Esophagus muscularis mucosa (tissue), 4 donors: ENCODE data around the gene SHC2. TPM values are rescaled to one million over a fixed set of nuclear protein-coding genes. Genes with fewer than 3 reads are reported as not detected.

Experiments used
- DNase-seq: peaks from one replicate; pipeline ENCODE4 v3.0.0-alpha.2; 2017; ENCODE audit errors: extremely low spot score
- H3K27ac ChIP-seq, 4 donors: fragments of 200-600 bp; sonication (generic); replicated peaks in 1 of 4; 1 replicate in 3 of 4; 2 replicates in 1 of 4; pipeline ENCODE4 v1.5.1; 2016 to 2019; ENCODE audit warnings: mild to moderate bottlenecking in 1 of 4
- H3K27me3 ChIP-seq, 4 donors: fragments of 200-600 bp; sonication (generic); one replicate each; pipeline versions ENCODE4 v1.5.1 to v1.6.0; 2016 to 2019
- H3K36me3 ChIP-seq, 4 donors: fragments of 200-600 bp; sonication (generic); one replicate each; pipeline ENCODE4 v1.5.1; 2016 to 2019
- H3K4me1 ChIP-seq, 4 donors: fragments of 200-600 bp; sonication (generic); one replicate each; pipeline ENCODE4 v1.5.1; 2016 to 2019
- H3K4me3 ChIP-seq, 4 donors: fragments of 200-600 bp; sonication (generic); 1 replicate in 2 of 4; 2 replicates in 2 of 4; pipeline ENCODE4 v1.5.1; 2016 to 2019; ENCODE audit warnings: mild to moderate bottlenecking in 4 of 4, moderate library complexity in 1 of 4
- H3K9me3 ChIP-seq, 4 donors: fragments of 200-600 bp; sonication (generic); 1 replicate in 3 of 4; 2 replicates in 1 of 4; pipeline ENCODE4 v1.5.1; 2016 to 2019
- CTCF ChIP-seq, 3 experiments: fragments of 200-600 bp in 2 of 3; fragments of 450-650 bp in 1 of 3; sonication (generic) in 2 of 3; IDR thresholded peaks; one replicate each; pipeline ENCODE4 v1.5.1; 2017 to 2019; ENCODE audit warnings: antibody characterized with exemption in 3 of 3, mild to moderate bottlenecking in 2 of 3, moderate library complexity in 1 of 3
- EP300 ChIP-seq: sonication (generic); formaldehyde crosslinking; IDR thresholded peaks from one replicate; pipeline ENCODE4 v1.6.1; 2017; ENCODE audit warnings: antibody characterized with exemption
- POLR2A ChIP-seq: fragments of 450-650 bp; IDR thresholded peaks from one replicate; pipeline ENCODE4 v1.6.1; 2017; ENCODE audit warnings: antibody characterized with exemption, moderate library complexity, mild to moderate bottlenecking, low read depth
- POLR2AphosphoS5 ChIP-seq, 2 donors: sonication (generic); formaldehyde crosslinking; IDR thresholded peaks; one replicate each; pipeline ENCODE4 v1.6.1; 2017; ENCODE audit warnings: antibody characterized with exemption in 2 of 2
- WGBS: methylation state at CpG from one replicate; pipeline ENCODE4 v1.1.5; 2018; 5-methylcytosine and 5-hydroxymethylcytosine counted together
- intact Hi-C: fragments of 100-400 bp; cut with DNase I; formaldehyde crosslinking; loops from one replicate; pipeline ENCODE4 v1.15.1; 2023
- total RNA-seq, 4 donors: library from RNA; depleted of rRNA; stranded (reverse); fragments of >200 nt; gene quantifications; one replicate each; pipeline versions ENCODE4 v1.1.0 to v1.2.1, GENCODE V29; 2016

Gene SHC2
- total RNA-seq, 4 donors from 2014 or later, result 11.2 to 35.6 (median 18.7) TPM

GRCh38 chr19:472005-472858 lies 11.4 kb upstream of the SHC2 start:
- Histone ChIP-seq H3K27ac (no peak overlapping the region), H3K4me3 (no peak overlapping the region), H3K9me3 (no peaks in the 10 kb centered on the region), H3K4me1 (peaks cover 0 to 3% (median 0%) of the 10 kb centered on the region in 4 donors), H3K27me3 (no peaks in the 10 kb centered on the region), H3K36me3 (no peaks in the 10 kb centered on the region)
- intact Hi-C loops, result no loop called here
- 77% methylated on average over 18 of the region's 23 CpGs for WGBS
- TF ChIP-seq POLR2A (no peak), POLR2AphosphoS5 (IDR thresholded peaks at IDR 0.05) (no peak), EP300 (no peak), CTCF (IDR thresholded peaks at IDR 0.05) (no peak)
- DNase-seq, result no peak

GRCh38 chr19:470701-471100 lies 9.9 kb upstream of the SHC2 start:
- no peaks in the 10 kb centered on the region for H3K27me3 ChIP-seq
- no peak for DNase-seq
- peaks cover 0 to 3% (median 0%) of the 10 kb centered on the region in 4 donors for H3K4me1 ChIP-seq
- no peaks in the 10 kb centered on the region for H3K36me3 ChIP-seq
- H3K9me3 ChIP-seq, result no peaks in the 10 kb centered on the region
- WGBS, result 67% methylated on average over 16 of the region's 20 CpGs
- no peak overlapping the region for H3K27ac ChIP-seq
- no peak for TF ChIP-seq POLR2A
- no peak for TF ChIP-seq POLR2AphosphoS5 (IDR thresholded peaks at IDR 0.05)
- TF ChIP-seq EP300, result no peak
- no peak for TF ChIP-seq CTCF (IDR thresholded peaks at IDR 0.05)
- intact Hi-C loops, result no loop called here
- H3K4me3 ChIP-seq, result no peak overlapping the region

- Histone ChIP-seq H3K4me1 (peaks cover 0 to 1% (median 0%) of the 10 kb centered on the region in 4 donors), H3K36me3 (no peaks in the 10 kb centered on the region), H3K4me3 (no peak overlapping the region), H3K27ac (no peak overlapping the region), H3K9me3 (no peaks in the 10 kb centered on the region), H3K27me3 (no peaks in the 10 kb centered on the region)
- no peak for DNase-seq
- intact Hi-C loops, result no loop called here
- TF ChIP-seq EP300 (no peak), CTCF (IDR thresholded peaks at IDR 0.05) (no peak), POLR2A (no peak), POLR2AphosphoS5 (IDR thresholded peaks at IDR 0.05) (no peak)
- 78% methylated on average over 7 of the region's 7 CpGs for WGBS
These were observed 9.0 kb upstream of the SHC2 start for GRCh38 chr19:469833-470232.

GRCh38 chr19:468587-469256 lies 7.9 kb upstream of the SHC2 start:
- Histone ChIP-seq H3K4me1 (no peaks in the 10 kb centered on the region), H3K27me3 (no peaks in the 10 kb centered on the region), H3K36me3 (no peaks in the 10 kb centered on the region), H3K9me3 (no peaks in the 10 kb centered on the region), H3K27ac (no peak overlapping the region), H3K4me3 (no peak overlapping the region)
- TF ChIP-seq POLR2AphosphoS5 (IDR thresholded peaks at IDR 0.05), result no peak
- TF ChIP-seq POLR2A, result no peak
- no peak for TF ChIP-seq EP300
- no peak for TF ChIP-seq CTCF (IDR thresholded peaks at IDR 0.05)
- intact Hi-C loops, result no loop called here
- 82% methylated on average over 11 of the region's 27 CpGs for WGBS
- no peak for DNase-seq
